GM12865 (cell line): ENCODE results near the gene SGSM2.

Experiments used
- DNase-seq: peaks from one replicate; pipeline ENCODE4 v3.0.0; 2010; ENCODE audit warnings: low read depth
- H3K4me3 ChIP-seq: 2 replicates; pipeline ENCODE4 v1.5.1; 2011; ENCODE audit warnings: mild to moderate bottlenecking, low read depth, low read length, control low read depth
- TF ChIP-seq, protein P1 (sequence below): IDR thresholded peaks from 2 replicates; pipeline ENCODE4 v1.5.1; 2011; ENCODE audit warnings: low read length, control low read depth, low read depth, inconsistent platforms; ENCODE audit not compliant: insufficient read depth; ENCODE audit errors: missing control alignments

SGSM2 gene

GRCh38 chr17:2347805-2348685 lies 10.7 kb downstream of the SGSM2 start:
- TF ChIP-seq, protein P1, sequence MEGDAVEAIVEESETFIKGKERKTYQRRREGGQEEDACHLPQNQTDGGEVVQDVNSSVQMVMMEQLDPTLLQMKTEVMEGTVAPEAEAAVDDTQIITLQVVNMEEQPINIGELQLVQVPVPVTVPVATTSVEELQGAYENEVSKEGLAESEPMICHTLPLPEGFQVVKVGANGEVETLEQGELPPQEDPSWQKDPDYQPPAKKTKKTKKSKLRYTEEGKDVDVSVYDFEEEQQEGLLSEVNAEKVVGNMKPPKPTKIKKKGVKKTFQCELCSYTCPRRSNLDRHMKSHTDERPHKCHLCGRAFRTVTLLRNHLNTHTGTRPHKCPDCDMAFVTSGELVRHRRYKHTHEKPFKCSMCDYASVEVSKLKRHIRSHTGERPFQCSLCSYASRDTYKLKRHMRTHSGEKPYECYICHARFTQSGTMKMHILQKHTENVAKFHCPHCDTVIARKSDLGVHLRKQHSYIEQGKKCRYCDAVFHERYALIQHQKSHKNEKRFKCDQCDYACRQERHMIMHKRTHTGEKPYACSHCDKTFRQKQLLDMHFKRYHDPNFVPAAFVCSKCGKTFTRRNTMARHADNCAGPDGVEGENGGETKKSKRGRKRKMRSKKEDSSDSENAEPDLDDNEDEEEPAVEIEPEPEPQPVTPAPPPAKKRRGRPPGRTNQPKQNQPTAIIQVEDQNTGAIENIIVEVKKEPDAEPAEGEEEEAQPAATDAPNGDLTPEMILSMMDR = no peak
- DNase-seq = no peak

GRCh38 chr17:2351269-2351668 lies 14.0 kb downstream of the SGSM2 start:
- no peak overlapping the region for H3K4me3 ChIP-seq
- TF ChIP-seq, protein P1 = no peak
- DNase-seq = no peak

More at GRCh38 chr17:2347805-2348685, 10.7 kb downstream of the SGSM2 start:
- H3K4me3 ChIP-seq = no peak overlapping the region

GRCh38 chr17:2354311-2354710 lies 17.0 kb downstream of the SGSM2 start:
- H3K4me3 ChIP-seq = no peak overlapping the region
- no peak for DNase-seq
- TF ChIP-seq, protein P1 = no peak

DNA sequence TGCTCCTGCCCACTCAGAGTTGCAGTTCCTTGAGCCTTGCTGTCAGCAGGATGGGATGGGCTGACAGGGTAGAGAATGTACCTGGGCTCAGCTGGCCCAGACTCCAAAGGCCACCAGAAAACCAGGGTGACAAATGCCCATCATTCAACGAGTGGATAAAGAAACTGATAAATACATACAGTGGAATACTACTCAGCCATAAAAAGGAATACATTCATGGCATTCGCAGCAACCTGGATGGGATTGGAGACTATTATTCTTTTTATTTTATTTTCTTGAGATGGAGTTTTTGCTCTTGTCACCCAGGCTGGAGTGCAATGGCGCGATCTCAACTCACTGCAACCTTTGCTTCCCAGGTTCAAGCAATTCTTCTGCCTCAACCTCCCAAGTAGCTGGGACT lies 19.9 kb downstream of the SGSM2 start:
- no peak for DNase-seq
- TF ChIP-seq, protein P1 = no peak
- no peak overlapping the region for H3K4me3 ChIP-seq

DNA sequence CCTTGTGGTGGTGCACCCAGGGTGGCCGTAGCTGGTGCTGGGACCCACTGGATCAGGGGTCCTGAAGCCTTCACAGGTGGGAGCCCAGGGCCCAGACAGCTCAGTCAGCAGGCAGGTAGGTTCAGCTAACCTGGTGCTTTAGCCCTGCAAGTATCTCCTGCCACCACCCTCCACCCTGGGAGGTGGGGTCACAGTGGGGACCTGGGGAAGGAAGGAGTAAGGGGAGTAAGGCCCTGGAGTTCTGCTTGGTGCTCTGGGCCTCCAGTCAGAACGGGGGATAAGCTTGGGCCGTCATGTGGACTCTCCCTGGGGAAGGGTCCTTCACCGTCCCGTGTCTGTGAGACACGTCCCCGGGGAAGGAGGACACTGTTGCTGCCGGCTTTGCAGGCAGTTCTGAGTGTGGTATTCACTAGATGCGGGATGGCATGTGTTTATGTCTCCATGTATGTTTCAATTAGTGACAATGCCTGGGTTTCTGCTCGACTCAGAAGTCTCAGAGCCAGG lies 20.7 kb downstream of the SGSM2 start:
- TF ChIP-seq, protein P1 = no peak
- DNase-seq = no peak
- H3K4me3 ChIP-seq = no peak overlapping the region

- DNase-seq = no peak
- TF ChIP-seq, protein P1 = no peak
- H3K4me3 ChIP-seq = no peak overlapping the region
Observed at GRCh38 chr17:2361010-2361760, 23.9 kb downstream of the SGSM2 start.
